Measurements from ENCODE around the gene IL11. TPM values are rescaled to one million over a fixed set of nuclear protein-coding genes. Genes with fewer than 3 reads are reported as not detected.

Gene IL11
- total RNA-seq, 1 donor from 2014 or later, result 3.1 TPM

DNA sequence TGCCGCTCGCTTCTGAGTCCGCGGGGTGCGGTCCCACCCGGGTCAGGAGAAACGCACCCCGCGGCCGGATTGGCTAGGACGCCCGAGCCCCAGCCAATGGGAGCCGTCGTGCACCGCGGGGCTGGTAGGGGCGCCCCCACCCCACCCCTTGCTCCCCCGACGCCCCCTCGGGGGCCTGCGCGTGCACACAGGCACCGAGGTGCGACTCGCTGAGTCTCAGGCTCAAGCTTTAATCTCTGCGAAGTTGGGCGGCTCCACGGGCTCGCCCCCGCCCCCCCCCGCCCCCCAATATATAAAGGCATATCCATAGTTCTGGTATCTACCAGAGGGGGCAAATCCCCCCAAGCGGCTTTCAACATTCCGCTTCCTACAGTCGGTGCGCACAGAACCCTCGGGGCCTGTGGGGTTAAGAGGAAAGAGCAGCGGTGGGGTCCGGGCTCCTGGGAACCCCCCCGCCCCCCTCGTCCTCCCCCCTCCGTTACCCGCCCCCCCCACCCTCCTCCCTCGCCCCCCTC, 15.5 kb downstream of the IL11 start, which contains the start of gene COX6B2:
Gene COX6B2, minus strand, starts transcription at position 22 of the 515 bp plus-strand sequence. CDS start 198 bp downstream, outside the sequence.
- H3K4me1 Mint-ChIP-seq (ENCODE audit: low read depth), result peaks cover 14% of the 10 kb centered on the region
- H3K9me3 Mint-ChIP-seq (ENCODE audit: low read depth), result no peaks in the 10 kb centered on the region
- H3K27ac Mint-ChIP-seq (ENCODE audit: unreplicated experiment), result no peak within 1 kb of the TSS
- H3K4me3 Mint-ChIP-seq (ENCODE audit: unreplicated experiment), result peak within 1 kb of the TSS; percentile 69
- peaks cover 38% of the 10 kb centered on the region for H3K27me3 Mint-ChIP-seq (ENCODE audit: low read depth)
- DNase-seq (ENCODE audit: low spot score), result peak; percentile 82
- TF ChIP-seq, protein P1, sequence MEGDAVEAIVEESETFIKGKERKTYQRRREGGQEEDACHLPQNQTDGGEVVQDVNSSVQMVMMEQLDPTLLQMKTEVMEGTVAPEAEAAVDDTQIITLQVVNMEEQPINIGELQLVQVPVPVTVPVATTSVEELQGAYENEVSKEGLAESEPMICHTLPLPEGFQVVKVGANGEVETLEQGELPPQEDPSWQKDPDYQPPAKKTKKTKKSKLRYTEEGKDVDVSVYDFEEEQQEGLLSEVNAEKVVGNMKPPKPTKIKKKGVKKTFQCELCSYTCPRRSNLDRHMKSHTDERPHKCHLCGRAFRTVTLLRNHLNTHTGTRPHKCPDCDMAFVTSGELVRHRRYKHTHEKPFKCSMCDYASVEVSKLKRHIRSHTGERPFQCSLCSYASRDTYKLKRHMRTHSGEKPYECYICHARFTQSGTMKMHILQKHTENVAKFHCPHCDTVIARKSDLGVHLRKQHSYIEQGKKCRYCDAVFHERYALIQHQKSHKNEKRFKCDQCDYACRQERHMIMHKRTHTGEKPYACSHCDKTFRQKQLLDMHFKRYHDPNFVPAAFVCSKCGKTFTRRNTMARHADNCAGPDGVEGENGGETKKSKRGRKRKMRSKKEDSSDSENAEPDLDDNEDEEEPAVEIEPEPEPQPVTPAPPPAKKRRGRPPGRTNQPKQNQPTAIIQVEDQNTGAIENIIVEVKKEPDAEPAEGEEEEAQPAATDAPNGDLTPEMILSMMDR (IDR thresholded peaks at IDR 0.05), result no peak
- no peaks in the 10 kb centered on the region for H3K36me3 Mint-ChIP-seq (ENCODE audit: low read depth)

DNA sequence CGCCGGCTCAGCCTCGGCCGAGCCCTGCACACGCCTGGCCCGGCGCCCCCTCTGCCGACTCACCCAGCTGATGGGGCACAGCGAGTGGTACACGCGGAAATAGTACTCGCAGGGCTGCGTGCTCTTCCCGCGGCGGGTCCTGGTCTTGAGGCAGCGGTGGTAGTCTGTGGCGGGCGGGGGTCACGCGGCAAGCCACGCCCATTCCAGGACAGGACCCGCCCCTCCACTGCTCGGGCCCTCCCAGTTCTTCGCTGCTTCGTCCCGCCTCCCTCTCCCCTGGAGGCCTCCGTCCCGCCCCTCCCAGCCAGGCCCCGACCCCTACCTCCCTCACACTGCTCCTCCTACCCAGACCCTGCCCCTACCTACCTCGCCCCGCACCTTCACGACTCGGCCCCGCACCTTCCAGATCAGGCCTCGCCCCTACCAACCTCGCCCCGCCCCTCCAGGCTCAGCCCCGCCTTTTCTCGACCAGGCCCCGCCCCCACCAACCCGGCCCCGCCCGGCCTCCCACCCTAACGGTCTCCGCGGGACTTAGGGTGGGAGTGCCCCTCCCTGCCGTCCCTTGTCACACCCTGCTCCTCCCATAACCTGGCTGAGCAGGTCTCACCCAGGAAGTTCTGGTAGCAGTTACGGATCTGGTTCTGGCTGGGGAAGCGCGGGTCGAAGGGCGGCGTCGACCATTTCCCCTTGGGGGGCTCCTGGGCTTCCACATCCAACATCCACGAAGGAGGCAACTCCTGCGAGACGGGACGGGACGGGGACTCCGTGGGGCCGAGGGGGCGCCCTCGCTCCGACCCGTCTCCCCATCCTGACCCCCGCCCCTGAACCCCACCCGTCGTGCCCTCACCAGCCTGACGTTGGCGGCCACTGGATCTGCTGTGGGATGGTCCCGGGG, 16.2 kb downstream of the IL11 start:
- TF ChIP-seq, protein P1 (IDR thresholded peaks at IDR 0.05), result no peak
- H3K27me3 Mint-ChIP-seq (ENCODE audit: low read depth), result peaks cover 38% of the 10 kb centered on the region
- DNase-seq (ENCODE audit: low spot score), result peak; percentile 65

DNA sequence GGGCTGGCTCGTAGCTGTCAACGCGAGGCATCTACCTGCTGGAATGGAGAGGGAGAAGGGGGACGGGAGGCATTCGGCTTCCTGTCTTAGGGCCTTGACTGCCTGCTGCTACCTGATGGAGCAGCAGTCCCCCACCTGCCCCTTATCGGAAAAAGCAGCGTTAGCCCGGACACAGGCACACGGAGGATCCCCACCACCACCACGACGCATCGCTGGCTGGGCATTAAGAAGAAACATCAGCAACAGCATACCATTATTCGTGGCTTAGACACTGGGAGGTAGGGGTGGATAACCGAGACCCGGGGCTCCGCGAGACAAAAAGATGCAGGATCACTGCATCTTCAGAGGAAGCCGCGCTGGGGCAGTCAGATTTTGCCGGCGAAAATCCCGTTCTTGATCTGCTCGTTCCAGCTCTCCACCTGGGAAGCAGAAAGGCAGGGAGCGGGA, 16.9 kb downstream of the IL11 start:
- H3K4me3 Mint-ChIP-seq (ENCODE audit: unreplicated experiment), result peak overlapping the region; percentile 69
- H3K4me1 Mint-ChIP-seq (ENCODE audit: low read depth), result peaks cover 14% of the 10 kb centered on the region
- peak overlapping the region; percentile 22 for H3K27ac Mint-ChIP-seq (ENCODE audit: unreplicated experiment)
- TF ChIP-seq, protein P1 (IDR thresholded peaks at IDR 0.05), result no peak
- H3K27me3 Mint-ChIP-seq (ENCODE audit: low read depth), result peaks cover 38% of the 10 kb centered on the region
- no peaks in the 10 kb centered on the region for H3K9me3 Mint-ChIP-seq (ENCODE audit: low read depth)
- no peaks in the 10 kb centered on the region for H3K36me3 Mint-ChIP-seq (ENCODE audit: low read depth)
- DNase-seq (ENCODE audit: low spot score), result peak; percentile 70

More for the DNA sequence above, 16.2 kb downstream of the IL11 start:
- Mint-ChIP-seq H3K36me3 (ENCODE audit: low read depth) (no peaks in the 10 kb centered on the region), H3K4me3 (ENCODE audit: unreplicated experiment) (peak overlapping the region; percentile 69), H3K27ac (ENCODE audit: unreplicated experiment) (no peak overlapping the region), H3K9me3 (ENCODE audit: low read depth) (no peaks in the 10 kb centered on the region), H3K4me1 (ENCODE audit: low read depth) (peaks cover 14% of the 10 kb centered on the region)

DNA sequence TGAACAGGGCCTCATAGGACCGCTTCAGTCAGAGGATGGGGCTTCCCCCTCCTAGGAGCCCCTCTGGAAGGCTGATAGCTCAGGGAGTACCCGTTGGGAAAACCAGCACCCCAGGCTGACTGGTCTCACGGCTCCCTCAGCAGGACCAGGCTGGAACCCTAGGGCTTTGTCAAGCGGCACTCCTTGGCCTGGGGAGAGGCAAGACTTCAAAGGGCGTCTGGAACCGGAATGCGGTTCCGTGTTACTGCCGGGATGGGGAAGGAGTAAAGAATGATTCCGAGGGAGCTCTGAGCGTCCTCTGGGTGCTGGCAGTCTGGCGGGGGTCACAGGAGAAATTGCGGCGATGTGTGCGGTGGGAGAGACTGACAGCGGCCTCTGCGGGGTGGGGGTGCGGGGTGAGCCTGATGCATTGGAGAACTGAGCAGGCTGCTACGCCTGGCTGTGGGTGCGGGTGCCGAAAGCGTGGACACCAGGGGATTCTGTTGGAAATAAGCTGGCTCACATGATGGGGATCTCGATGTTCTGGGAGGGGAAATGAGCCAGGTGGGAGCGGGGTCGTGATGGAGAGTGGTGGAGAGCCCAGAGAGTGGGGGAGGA, 17.6 kb downstream of the IL11 start:
- Mint-ChIP-seq H3K36me3 (ENCODE audit: low read depth) (no peaks in the 10 kb centered on the region), H3K27me3 (ENCODE audit: low read depth) (peaks cover 38% of the 10 kb centered on the region), H3K27ac (ENCODE audit: unreplicated experiment) (peak overlapping the region; percentile 41), H3K4me3 (ENCODE audit: unreplicated experiment) (no peak overlapping the region), H3K9me3 (ENCODE audit: low read depth) (no peaks in the 10 kb centered on the region), H3K4me1 (ENCODE audit: low read depth) (peaks cover 14% of the 10 kb centered on the region)
- no peak for DNase-seq (ENCODE audit: low spot score)
- TF ChIP-seq, protein P1 (IDR thresholded peaks at IDR 0.05), result no peak

DNA sequence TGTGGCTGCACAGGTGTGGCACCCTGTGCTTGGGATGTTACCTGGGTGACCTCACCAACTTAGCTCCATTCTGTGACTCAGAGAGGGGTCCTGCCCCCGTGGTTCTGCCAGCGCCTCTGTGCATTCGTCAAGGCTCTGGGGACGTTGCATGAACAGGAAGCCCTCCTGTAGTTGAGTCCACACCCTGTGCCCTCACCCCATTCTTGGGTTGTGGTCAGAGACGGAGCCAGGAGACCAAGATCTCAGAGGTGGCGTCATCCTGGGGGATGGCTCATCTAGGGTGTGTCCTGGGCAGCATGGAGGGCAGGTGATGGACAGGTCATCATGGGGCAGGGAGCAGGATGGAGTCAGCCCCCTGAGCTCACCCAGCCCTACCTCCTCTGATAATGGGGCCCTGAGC, 18.2 kb downstream of the IL11 start:
- H3K9me3 Mint-ChIP-seq (ENCODE audit: low read depth), result no peaks in the 10 kb centered on the region
- H3K27me3 Mint-ChIP-seq (ENCODE audit: low read depth), result peaks cover 33% of the 10 kb centered on the region
- TF ChIP-seq, protein P1 (IDR thresholded peaks at IDR 0.05), result no peak
- H3K4me1 Mint-ChIP-seq (ENCODE audit: low read depth), result peaks cover 14% of the 10 kb centered on the region
- no peak overlapping the region for H3K4me3 Mint-ChIP-seq (ENCODE audit: unreplicated experiment)
- no peaks in the 10 kb centered on the region for H3K36me3 Mint-ChIP-seq (ENCODE audit: low read depth)
- no peak for DNase-seq (ENCODE audit: low spot score)
- no peak overlapping the region for H3K27ac Mint-ChIP-seq (ENCODE audit: unreplicated experiment)
